Measurements from ENCODE around the gene ABO. TPM values are rescaled to one million over a fixed set of nuclear protein-coding genes. Genes with fewer than 3 reads are reported as not detected.

Gene ABO
- total RNA-seq, 4 donors from 2014 or later, result 1.4 to 18.4 (median 11.5) TPM

DNA sequence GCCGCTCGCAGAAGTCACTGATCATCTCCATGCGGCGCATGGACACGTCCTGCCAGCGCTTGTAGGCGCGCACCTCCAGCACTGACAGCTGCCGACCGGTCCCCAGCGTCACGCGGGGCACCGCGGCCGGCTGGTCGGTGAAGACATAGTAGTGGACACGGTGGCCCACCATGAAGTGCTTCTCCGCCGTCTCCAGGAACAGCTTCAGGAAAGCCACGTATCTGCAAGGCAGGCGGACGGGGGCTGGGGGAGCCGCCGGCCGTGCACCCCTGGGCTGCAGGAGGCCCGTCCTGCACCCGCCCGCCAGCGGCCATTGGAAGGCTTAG lies 18.9 kb downstream of the ABO start:
- H3K4me3 ChIP-seq (ENCODE audit: low read depth, poor library complexity, severe bottlenecking), result no peak overlapping the region
- intact Hi-C loops (cut with DNase I; ENCODE audit: low total_unique reads), result no loop called here
- TF ChIP-seq, protein P1, sequence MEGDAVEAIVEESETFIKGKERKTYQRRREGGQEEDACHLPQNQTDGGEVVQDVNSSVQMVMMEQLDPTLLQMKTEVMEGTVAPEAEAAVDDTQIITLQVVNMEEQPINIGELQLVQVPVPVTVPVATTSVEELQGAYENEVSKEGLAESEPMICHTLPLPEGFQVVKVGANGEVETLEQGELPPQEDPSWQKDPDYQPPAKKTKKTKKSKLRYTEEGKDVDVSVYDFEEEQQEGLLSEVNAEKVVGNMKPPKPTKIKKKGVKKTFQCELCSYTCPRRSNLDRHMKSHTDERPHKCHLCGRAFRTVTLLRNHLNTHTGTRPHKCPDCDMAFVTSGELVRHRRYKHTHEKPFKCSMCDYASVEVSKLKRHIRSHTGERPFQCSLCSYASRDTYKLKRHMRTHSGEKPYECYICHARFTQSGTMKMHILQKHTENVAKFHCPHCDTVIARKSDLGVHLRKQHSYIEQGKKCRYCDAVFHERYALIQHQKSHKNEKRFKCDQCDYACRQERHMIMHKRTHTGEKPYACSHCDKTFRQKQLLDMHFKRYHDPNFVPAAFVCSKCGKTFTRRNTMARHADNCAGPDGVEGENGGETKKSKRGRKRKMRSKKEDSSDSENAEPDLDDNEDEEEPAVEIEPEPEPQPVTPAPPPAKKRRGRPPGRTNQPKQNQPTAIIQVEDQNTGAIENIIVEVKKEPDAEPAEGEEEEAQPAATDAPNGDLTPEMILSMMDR (IDR thresholded peaks at IDR 0.05), result no peak
- 95 to 97% methylated on average over 29 to 30 of the region's 30 CpGs for WGBS, 2 donors
- no peak for DNase-seq (ENCODE audit: low spot score in 2 of 2)

DNA sequence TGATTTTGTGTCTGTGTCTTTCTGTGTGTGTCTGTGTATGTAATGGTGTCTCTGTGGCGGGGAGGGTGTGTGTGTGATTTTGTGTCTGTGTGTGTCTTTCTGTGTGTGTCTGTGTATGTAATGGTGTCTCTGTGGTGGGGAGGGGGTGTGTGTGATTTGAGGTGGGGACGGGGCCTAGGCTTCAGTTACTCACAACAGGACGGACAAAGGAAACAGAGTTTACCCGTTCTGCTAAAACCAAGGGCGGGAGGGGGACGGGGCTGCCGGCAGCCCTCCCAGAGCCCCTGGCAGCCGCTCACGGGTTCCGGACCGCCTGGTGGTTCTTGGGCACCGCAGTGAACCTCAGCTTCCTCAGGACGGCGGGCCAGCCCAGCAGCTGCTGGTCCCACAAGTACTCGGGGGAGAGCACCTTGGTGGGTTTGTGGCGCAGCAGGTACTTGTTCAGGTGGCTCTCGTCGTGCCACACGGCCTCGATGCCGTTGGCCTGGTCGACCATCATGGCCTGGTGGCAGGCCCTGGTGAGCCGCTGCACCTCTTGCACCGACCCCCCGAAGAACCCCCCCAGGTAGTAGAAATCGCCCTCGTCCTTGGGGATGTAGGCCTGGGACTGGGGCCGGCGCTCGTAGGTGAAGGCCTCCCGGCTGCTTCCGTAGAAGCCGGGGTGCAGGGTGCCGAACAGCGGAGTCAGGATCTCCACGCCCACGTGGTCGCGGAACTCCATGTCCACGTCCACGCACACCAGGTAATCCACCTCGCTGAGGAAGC lies 19.4 kb downstream of the ABO start:
- H3K4me3 ChIP-seq (ENCODE audit: low read depth, poor library complexity, severe bottlenecking), result no peak overlapping the region
- peak in 1 of 2 donors; percentile 79 for DNase-seq (ENCODE audit: low spot score in 2 of 2)
- TF ChIP-seq, protein P1 (IDR thresholded peaks at IDR 0.05), result no peak
- no peak for TF ChIP-seq POLR2A (IDR thresholded peaks at IDR 0.05)
- intact Hi-C loops (cut with DNase I; ENCODE audit: low total_unique reads), result no loop called here
- WGBS, 2 donors, result 92 to 94% methylated on average over 40 of the region's 42 CpGs

DNA sequence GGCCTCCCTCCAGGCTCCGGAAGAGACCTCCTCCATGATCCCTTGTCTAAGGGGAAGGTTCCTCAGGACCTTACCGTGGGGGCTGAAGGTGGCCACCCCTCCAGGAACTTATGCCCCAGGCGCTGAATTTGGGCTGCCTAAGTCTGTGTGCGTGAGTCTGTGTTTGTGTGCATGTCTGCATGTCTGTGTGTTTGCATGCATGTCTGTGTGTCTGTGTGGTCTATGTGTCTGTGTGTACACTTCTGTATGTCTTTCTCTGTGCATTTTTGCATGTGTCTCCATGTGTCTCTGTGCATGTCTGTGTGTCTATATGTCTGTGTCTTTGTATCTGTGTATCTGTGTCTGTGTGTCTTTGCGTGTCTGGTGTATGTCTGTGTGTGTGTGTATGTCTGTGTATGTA lies 20.5 kb downstream of the ABO start:
- no peak for DNase-seq (ENCODE audit: low spot score in 2 of 2)
- TF ChIP-seq POLR2A (IDR thresholded peaks at IDR 0.05), result no peak
- TF ChIP-seq, protein P1 (IDR thresholded peaks at IDR 0.05), result no peak
- WGBS, 2 donors, result 86 to 87% methylated on average over 3 to 5 of the region's 5 CpGs
- no peak overlapping the region for H3K4me3 ChIP-seq (ENCODE audit: low read depth, poor library complexity, severe bottlenecking)
- intact Hi-C loops (cut with DNase I; ENCODE audit: low total_unique reads), result no loop called here

DNA sequence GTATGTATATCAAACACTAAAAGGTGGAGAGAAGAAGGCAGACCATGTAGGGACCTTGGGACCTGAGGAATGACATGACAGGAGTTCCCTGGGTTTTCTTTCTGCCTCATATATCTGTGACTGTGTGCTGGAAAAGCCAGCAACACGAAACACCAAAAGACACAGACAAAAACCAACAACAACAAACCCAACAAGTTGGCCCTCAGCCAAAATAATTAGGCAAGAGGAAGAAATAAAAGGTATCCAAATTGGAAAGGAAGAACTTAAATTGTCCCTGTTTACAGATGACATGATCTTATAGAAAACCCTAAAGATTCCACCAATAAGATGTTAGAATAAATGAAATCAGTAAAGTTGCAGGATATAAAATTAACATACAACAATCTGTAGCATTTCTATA lies 21.7 kb downstream of the ABO start:
- TF ChIP-seq, protein P1 (IDR thresholded peaks at IDR 0.05), result no peak
- TF ChIP-seq POLR2A (IDR thresholded peaks at IDR 0.05), result no peak
- no peak overlapping the region for H3K4me3 ChIP-seq (ENCODE audit: low read depth, poor library complexity, severe bottlenecking)
- WGBS, 2 donors, result 16 to 37% methylated on average over 1 of the region's 1 CpG
- intact Hi-C loops (cut with DNase I; ENCODE audit: low total_unique reads), result no loop called here
- no peak for DNase-seq (ENCODE audit: low spot score in 2 of 2)

DNA sequence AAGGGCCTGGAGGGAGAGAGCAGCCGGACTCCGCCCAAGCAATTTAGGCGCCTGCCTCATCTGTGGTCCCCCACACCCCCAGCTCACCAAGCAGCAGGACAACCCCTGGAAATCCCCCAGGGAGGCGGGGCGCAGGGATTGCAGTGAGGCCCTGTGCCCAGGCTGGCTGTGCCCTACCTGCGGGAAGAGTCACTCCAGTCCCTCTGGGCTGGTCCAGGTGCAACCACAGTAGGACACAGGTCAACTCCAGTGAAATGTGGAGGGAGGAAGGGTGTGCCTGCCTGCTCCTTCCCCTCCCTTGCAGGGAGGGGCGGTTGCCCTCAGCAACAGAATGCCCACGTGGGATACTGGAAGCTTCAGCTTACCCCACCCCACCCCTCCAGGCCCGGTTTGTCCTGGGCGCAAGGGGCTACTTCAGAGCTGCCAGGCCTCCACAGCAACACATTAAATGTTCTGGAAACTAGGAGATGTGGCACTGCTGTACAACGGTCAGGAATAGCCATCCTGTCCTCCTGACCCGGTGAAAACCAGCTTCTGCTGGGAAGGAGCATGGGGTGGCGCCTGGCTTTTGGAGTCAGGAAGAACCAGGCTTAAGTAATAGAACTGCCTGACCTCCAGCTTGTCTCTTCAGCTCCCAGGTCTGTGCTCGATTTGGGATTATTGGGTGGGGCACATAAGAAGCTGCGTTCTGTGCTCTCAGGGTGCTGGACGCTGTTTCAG lies 22.5 kb downstream of the ABO start:
- WGBS, 2 donors, result 36 to 49% methylated on average over 10 to 16 of the region's 16 CpGs
- DNase-seq (ENCODE audit: low spot score in 2 of 2), result peak in 1 of 2 donors; percentile 87
- intact Hi-C loops (cut with DNase I; ENCODE audit: low total_unique reads), result no loop called here
- H3K4me3 ChIP-seq (ENCODE audit: low read depth, poor library complexity, severe bottlenecking), result no peak overlapping the region
- no peak for TF ChIP-seq POLR2A (IDR thresholded peaks at IDR 0.05)
- TF ChIP-seq, protein P1 (IDR thresholded peaks at IDR 0.05), result no peak
